Sigmoid colon (tissue), 4 donors: ENCODE data around the gene RPL3.

Experiments
- EP300 ChIP-seq, 4 donors: sonication (generic); formaldehyde crosslinking; IDR thresholded peaks; one replicate each; pipeline ENCODE4 v1.6.1; 2017; ENCODE audit warnings: antibody characterized with exemption in 4 of 4
- POLR2A ChIP-seq, 2 donors: fragments of 450-650 bp; IDR thresholded peaks; one replicate each; pipeline ENCODE4 v1.6.1; 2016; ENCODE audit warnings: antibody characterized with exemption in 2 of 2, mild to moderate bottlenecking in 2 of 2, moderate library complexity in 2 of 2
- POLR2AphosphoS5 ChIP-seq, 4 donors: sonication (generic); formaldehyde crosslinking; IDR thresholded peaks; one replicate each; pipeline ENCODE4 v1.6.1; 2017; ENCODE audit warnings: antibody characterized with exemption in 4 of 4
- TF ChIP-seq, protein P1 (sequence below), 4 experiments: fragments of 450-650 bp in 3 of 4; fragments of 200-600 bp in 1 of 4; IDR thresholded peaks; one replicate each; pipeline ENCODE4 v1.5.1; 2016 to 2019; ENCODE audit warnings: antibody characterized with exemption in 4 of 4, mild to moderate bottlenecking in 3 of 4, moderate library complexity in 2 of 4

DNA sequence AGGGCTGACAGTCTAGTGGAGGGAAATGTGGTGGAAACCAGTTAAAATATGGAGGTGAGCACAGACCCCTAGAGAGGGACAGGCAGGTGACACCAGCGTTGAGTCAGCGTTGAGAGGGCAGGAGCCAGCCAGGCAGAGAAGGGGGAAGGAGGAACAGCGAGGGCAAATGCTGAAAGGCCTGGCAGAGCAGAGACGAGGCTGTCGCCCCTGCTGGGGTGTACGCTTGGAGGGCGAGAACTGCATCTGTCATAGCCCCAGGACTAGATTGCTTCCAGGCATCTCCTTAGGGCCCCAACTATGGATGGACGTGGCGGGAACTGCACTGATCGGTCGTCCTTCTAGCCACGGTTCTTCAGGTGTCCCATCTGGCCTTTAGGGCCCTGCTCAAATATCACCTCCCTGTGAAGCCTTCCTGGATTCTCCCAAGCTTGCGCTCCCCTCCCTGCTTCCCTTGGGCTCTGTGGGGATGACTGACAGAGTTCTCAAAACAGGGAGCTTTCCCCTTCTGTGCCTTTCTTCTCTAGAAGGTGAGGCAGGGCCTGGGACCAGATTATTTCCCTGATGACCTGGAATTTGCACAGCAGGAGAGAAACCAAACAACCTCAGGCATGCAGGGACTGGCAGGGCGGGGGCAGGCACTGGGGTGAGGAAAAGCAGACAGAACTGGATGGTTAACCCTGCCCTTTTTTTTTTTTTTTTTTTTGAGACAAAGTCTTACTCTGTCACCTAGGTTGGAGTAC, 41.4 kb upstream of the RPL3 start:
- TF ChIP-seq, protein P1, sequence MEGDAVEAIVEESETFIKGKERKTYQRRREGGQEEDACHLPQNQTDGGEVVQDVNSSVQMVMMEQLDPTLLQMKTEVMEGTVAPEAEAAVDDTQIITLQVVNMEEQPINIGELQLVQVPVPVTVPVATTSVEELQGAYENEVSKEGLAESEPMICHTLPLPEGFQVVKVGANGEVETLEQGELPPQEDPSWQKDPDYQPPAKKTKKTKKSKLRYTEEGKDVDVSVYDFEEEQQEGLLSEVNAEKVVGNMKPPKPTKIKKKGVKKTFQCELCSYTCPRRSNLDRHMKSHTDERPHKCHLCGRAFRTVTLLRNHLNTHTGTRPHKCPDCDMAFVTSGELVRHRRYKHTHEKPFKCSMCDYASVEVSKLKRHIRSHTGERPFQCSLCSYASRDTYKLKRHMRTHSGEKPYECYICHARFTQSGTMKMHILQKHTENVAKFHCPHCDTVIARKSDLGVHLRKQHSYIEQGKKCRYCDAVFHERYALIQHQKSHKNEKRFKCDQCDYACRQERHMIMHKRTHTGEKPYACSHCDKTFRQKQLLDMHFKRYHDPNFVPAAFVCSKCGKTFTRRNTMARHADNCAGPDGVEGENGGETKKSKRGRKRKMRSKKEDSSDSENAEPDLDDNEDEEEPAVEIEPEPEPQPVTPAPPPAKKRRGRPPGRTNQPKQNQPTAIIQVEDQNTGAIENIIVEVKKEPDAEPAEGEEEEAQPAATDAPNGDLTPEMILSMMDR (IDR thresholded peaks at IDR 0.05) = no peak
- TF ChIP-seq POLR2AphosphoS5 (IDR thresholded peaks at IDR 0.05) (no peak), POLR2A (IDR thresholded peaks at IDR 0.05) (no peak), EP300 (IDR thresholded peaks at IDR 0.05) (no peak)
